Cardiac muscle cell (in vitro differentiated cells and primary cell): ENCODE data around the gene CDRT4. TPM values are rescaled to one million over a fixed set of nuclear protein-coding genes. Genes with fewer than 3 reads are reported as not detected.

Source experiments
- DNase-seq, 2 donors: peaks; one replicate each; pipeline versions ENCODE4 v3.0.0 to v3.0.0-alpha.2; 2010 to 2017; ENCODE audit warnings: low read depth in 1 of 2, low spot score in 1 of 2
- H3K27ac ChIP-seq: fragments of 200-600 bp; sonication (generic); 2 replicates; pipeline ENCODE4 v1.5.1; 2016
- H3K27me3 ChIP-seq: fragments of 200-600 bp; sonication (generic); 2 replicates; pipeline ENCODE4 v1.6.0; 2016; ENCODE audit warnings: control low read depth
- H3K36me3 ChIP-seq: fragments of 200-600 bp; sonication (generic); 2 replicates; pipeline ENCODE4 v1.5.1; 2016; ENCODE audit warnings: control low read depth
- H3K4me1 ChIP-seq: fragments of 200-600 bp; sonication (generic); 2 replicates; pipeline ENCODE4 v1.8.1; 2017; ENCODE audit warnings: low read depth, mild to moderate bottlenecking, mixed run types
- H3K4me3 ChIP-seq: fragments of 200-600 bp; sonication (generic); 2 replicates; pipeline ENCODE4 v1.5.1; 2016; ENCODE audit warnings: mild to moderate bottlenecking
- H3K9me3 ChIP-seq: fragments of 200-600 bp; sonication (generic); 2 replicates; pipeline ENCODE4 v1.5.1; 2017; ENCODE audit warnings: low read depth, mild to moderate bottlenecking, control low read depth
- polyA plus RNA-seq: library from polyadenylated mRNA; unstranded; fragments of >200 nt; fragmentation: Nextera tagmentation; extraction: Ambion mirVana; gene quantifications from 2 replicates; pipeline ENCODE4 v1.2.1, GENCODE V29; 2016
- total RNA-seq: library from RNA; depleted of rRNA; stranded (reverse); fragments of >200 nt; gene quantifications from 2 replicates; pipeline ENCODE4 v1.2.3, GENCODE V29; 2016
- TF ChIP-seq, protein P1 (sequence below): IDR thresholded peaks from 2 replicates; pipeline ENCODE4 v1.5.1; 2012; ENCODE audit warnings: low read depth, mild to moderate bottlenecking, low read length

Gene CDRT4
- total RNA-seq: 4.8 and 14.4 TPM in 2 replicates
- polyA plus RNA-seq: 5.6 and 6.0 TPM in 2 replicates

DNA sequence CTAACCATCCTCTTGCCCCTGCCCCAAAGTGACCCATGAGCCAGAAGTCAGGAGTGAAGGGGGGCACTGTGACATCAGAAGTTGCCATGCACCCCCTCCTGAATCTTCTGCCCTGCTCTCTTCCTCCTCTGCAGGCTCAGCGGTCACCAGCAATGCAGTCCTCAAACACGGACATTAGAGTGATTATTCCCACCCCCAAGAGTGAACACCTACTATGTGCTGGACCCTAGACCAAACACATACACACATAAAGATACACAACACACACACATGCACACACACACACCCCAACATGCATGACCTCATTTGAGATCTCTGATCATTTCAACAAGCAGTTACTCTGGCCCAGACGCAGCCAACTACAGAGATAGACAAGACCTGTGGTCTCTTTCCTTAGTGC lies at the start of gene CDRT4:
TSS of gene CDRT4 (minus strand) at position 30 of the 400 bp plus-strand sequence. CDS start 27,383 bp downstream, outside the sequence.
- H3K27ac ChIP-seq: peak within 1 kb of the TSS; percentile 60

DNA sequence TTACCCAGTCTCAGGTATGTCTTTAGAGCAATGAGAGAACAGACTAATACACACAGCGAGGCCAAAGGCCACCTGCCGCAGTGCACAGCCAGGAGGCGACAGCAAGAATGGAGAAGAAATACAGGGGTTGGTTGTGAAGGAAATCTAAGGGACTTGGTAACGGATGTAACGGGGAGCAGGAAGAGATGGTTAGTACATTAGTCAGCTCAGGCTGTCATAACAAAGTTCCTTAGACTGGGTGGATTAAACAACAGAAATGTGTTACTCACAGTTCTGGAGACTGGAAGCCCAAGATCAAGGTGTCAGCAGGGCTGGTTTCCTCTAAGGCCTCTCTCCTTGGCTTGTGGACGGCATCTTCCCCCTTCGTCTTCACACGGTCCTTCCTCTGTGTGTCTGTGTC lies 48.7 kb upstream of the CDRT4 start:
- TF ChIP-seq, protein P1, sequence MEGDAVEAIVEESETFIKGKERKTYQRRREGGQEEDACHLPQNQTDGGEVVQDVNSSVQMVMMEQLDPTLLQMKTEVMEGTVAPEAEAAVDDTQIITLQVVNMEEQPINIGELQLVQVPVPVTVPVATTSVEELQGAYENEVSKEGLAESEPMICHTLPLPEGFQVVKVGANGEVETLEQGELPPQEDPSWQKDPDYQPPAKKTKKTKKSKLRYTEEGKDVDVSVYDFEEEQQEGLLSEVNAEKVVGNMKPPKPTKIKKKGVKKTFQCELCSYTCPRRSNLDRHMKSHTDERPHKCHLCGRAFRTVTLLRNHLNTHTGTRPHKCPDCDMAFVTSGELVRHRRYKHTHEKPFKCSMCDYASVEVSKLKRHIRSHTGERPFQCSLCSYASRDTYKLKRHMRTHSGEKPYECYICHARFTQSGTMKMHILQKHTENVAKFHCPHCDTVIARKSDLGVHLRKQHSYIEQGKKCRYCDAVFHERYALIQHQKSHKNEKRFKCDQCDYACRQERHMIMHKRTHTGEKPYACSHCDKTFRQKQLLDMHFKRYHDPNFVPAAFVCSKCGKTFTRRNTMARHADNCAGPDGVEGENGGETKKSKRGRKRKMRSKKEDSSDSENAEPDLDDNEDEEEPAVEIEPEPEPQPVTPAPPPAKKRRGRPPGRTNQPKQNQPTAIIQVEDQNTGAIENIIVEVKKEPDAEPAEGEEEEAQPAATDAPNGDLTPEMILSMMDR: no peak
- Histone ChIP-seq H3K4me3 (no peak overlapping the region), H3K27me3 (no peaks in the 10 kb centered on the region), H3K4me1 (no peaks in the 10 kb centered on the region), H3K27ac (no peak overlapping the region), H3K9me3 (no peaks in the 10 kb centered on the region), H3K36me3 (peaks cover 2% of the 10 kb centered on the region)
- peak in 1 of 2 donors; percentile 31 for DNase-seq

More for the DNA sequence above, at the start of gene CDRT4:
- H3K4me1 ChIP-seq: peaks cover 16% of the 10 kb centered on the region
- TF ChIP-seq, protein P1: no peak
- H3K4me3 ChIP-seq: no peak within 1 kb of the TSS
- DNase-seq: no peak
- no peaks in the 10 kb centered on the region for H3K27me3 ChIP-seq
- no peaks in the 10 kb centered on the region for H3K9me3 ChIP-seq
- no peaks in the 10 kb centered on the region for H3K36me3 ChIP-seq

DNA sequence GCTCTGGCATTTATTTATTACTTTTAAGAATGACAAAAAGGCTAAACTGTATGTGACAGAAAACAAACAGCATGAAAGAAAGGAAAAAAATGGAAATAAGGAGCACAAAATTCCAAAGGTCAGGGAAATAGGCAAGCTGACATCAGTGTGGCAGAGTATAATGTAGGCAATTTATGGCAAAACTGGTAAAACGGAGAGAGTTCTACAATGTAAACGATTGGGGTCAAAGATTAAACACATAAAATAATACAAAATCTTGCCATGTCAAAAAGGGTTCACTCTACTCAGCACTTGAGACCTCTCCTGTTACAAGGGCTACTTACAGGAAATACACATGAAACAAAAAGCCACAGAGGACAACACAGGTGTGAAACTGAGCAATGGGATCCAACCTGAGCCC lies 47.0 kb upstream of the CDRT4 start:
- no peak overlapping the region for H3K27ac ChIP-seq
- TF ChIP-seq, protein P1: no peak

DNA sequence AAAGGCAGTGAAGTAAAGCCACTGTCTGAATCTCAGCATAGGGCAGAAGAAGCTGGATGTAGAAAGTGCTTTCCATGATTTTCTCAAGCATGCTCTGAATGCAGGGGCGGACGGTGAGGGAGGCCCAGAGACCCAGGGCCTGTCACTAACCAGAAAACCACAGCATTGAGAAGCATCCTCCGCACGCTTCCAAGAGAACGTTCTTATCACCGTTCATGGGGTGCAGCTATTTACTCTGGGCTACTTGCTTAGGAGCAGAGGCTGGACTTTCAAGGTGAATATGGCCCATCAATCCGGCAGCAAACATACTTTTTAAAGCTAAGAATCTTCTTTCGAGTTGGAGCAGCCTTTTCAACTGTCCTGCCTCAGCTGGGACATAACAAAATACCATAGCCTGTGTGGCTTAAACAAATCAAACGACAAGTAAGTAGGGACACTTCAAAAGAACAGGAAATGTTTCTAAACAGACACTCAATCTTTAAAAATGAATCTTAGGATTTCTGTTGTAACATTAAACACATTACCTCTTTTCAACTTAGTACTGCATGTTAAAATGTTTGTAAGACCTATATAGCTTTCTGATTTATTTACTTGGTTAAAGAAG lies 46.5 kb upstream of the CDRT4 start:
- Histone ChIP-seq H3K27me3 (no peaks in the 10 kb centered on the region), H3K4me1 (no peaks in the 10 kb centered on the region), H3K9me3 (no peaks in the 10 kb centered on the region), H3K27ac (no peak overlapping the region), H3K4me3 (no peak overlapping the region), H3K36me3 (peaks cover 2% of the 10 kb centered on the region)
- TF ChIP-seq, protein P1: no peak
- peak in 1 of 2 donors; percentile 60 for DNase-seq

More for the DNA sequence above, 47.0 kb upstream of the CDRT4 start:
- Histone ChIP-seq H3K4me1 (no peaks in the 10 kb centered on the region), H3K27me3 (no peaks in the 10 kb centered on the region), H3K4me3 (no peak overlapping the region), H3K36me3 (peaks cover 2% of the 10 kb centered on the region), H3K9me3 (no peaks in the 10 kb centered on the region)
- DNase-seq: no peak

DNA sequence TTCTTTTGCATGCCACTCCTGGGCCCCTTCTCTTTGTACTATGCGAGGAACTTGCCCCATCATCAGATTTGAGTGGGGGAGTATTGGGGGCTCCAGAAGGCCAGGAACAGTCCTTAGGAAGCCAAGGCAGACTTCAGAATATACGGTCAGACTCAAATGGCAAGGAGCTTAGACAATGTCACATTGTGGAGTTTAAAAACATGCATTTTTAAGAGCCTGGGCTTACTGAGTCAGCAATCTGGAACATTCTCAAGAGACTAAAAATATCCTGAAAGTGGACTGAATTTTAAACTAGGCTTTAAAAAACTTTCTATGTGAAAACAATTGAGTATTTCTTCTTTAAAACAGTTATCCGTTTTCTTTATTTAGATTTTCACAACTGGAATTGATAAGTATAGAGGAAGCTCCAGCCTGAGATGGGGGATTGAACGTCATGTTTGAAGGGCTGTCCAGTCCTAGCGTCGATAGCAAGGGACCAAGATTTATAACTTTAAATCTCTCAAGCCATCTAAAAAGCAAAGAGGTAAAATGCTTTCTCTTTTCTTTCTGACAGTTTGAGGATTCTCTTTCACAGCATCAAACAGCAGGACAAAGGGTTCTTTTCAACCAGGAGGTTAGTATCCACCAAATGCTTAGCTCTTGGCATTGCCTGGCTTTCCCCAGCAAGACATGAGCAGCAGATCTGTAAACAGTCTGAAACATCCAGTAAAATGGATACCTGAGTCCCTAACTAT lies 45.8 kb upstream of the CDRT4 start:
- DNase-seq: peak in 1 of 2 donors; percentile 34
- no peaks in the 10 kb centered on the region for H3K27me3 ChIP-seq
- H3K27ac ChIP-seq: no peak overlapping the region

More for the DNA sequence above, 45.8 kb upstream of the CDRT4 start:
- Histone ChIP-seq H3K4me1 (peaks cover 6% of the 10 kb centered on the region), H3K4me3 (no peak overlapping the region), H3K9me3 (no peaks in the 10 kb centered on the region), H3K36me3 (peaks cover 2% of the 10 kb centered on the region)
- TF ChIP-seq, protein P1: no peak
